Measurements from ENCODE around the gene LRP1.
A peak's percentile ranks its signal among the peaks of the same experiment; 100 is the strongest.

The LRP1 gene

DNA sequence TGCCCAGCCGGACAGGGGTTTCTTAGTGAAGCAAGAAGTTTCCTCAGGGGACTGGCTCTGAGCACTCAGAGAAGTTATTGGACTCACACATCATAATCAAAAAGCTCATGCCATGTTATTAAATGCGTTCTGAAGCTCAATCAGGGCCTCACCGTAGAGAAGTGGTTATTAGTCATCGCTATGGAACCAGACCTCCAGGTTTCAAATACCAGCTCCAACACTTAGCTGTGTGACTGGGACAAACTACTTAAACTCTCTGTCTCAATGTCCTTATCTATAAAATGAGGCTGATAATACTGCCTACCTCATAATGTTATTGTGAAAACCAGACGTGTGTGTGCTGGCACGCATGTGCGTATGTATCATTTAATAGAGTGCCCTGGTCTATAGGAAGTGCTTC, 24.4 kb upstream of the LRP1 start:
- no peak for DNase-seq
- no peak overlapping the region for H3K4me3 ChIP-seq (ENCODE audit: insufficient read depth, low read depth, low read length, poor library complexity, severe bottlenecking)
- no peaks in the 10 kb centered on the region for H3K27me3 ChIP-seq (replicated peaks; ENCODE audit: control insufficient read depth, insufficient read depth, low read length, poor library complexity, severe bottlenecking)
- H3K9me3 ChIP-seq (ENCODE audit: control insufficient read depth, low read length): no peaks in the 10 kb centered on the region
- H3K4me1 ChIP-seq (ENCODE audit: control insufficient read depth, insufficient read depth, low read length, poor library complexity, severe bottlenecking): peaks cover 6% of the 10 kb centered on the region
- H3K36me3 ChIP-seq (ENCODE audit: control insufficient read depth, insufficient read depth, low read length): peaks cover 57% of the 10 kb centered on the region
- H3K27ac ChIP-seq (ENCODE audit: insufficient read depth, low read length, poor library complexity, severe bottlenecking): no peak overlapping the region

DNA sequence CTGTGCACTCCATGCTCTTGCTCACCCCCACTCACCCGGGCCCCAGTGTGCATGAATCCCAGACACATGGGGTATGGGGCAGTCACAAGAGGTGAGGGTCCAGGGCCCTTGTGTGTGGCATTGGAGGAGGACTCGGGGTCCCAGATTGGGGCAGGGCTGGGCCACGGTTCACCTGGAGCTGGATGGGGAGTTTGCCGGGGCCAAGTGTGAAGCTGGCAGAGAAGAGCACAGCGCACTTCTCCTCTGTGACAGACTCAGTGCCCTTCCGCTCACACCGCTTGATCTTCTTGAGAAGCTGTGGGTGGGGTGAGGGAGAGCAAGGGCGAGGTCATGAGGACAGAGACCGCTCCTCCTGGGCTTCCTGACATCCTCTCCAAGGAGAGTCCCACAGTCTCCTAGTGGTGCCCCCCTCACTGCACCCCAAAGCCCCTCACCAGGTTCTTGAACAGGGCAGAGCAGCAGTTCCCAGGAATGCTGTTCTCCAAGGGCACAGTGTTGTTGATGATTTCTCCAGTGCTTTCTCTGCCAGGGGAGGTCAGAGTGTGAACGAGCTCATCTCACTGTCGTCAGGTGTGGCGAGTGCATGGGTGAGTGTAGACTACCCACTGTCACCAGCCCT, 23.9 kb upstream of the LRP1 start:
- DNase-seq: no peak
- no peaks in the 10 kb centered on the region for H3K27me3 ChIP-seq (replicated peaks; ENCODE audit: control insufficient read depth, insufficient read depth, low read length, poor library complexity, severe bottlenecking)
- no peak overlapping the region for H3K27ac ChIP-seq (ENCODE audit: insufficient read depth, low read length, poor library complexity, severe bottlenecking)
- H3K4me3 ChIP-seq (ENCODE audit: insufficient read depth, low read depth, low read length, poor library complexity, severe bottlenecking): no peak overlapping the region
- H3K9me3 ChIP-seq (ENCODE audit: control insufficient read depth, low read length): no peaks in the 10 kb centered on the region
- peaks cover 9% of the 10 kb centered on the region for H3K4me1 ChIP-seq (ENCODE audit: control insufficient read depth, insufficient read depth, low read length, poor library complexity, severe bottlenecking)
- peaks cover 51% of the 10 kb centered on the region for H3K36me3 ChIP-seq (ENCODE audit: control insufficient read depth, insufficient read depth, low read length)

DNA sequence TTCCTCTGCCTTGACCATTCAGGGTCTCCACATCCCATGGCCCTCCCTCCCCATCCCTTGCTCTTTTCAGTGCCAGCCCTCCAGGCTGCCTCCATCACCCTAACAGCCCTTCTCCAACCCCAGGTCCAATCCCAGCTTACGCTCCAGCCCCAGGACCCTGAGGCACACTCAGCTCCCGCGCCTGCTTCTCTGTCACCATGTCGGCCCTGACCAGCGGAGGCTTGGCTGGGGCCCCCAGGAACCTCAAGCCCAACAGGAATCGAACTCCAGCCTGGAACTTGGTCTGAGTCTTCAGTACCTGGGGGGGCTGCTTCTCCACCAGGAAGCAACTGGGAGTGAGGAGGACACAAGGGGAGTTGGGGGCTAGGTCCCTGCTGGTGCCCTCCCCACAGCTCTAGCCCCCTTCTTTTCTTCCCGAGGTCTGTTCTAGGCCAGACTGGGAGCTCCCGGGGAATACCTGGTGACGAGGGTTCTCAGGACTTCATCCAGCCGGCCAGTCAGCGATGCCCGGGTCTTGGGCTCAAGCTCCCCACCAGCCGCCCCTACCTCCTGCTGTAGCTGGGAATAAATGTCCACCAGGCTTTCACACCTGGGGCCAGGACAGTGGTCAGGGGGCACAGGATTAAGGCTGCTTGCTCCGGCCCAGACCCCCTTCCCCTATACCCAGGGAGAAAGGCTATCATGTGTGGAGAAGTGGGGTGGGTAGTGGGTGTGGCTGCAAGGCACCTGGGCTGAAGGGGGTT, 23.1 kb upstream of the LRP1 start:
- no peak for DNase-seq
- Histone ChIP-seq H3K36me3 (ENCODE audit: control insufficient read depth, insufficient read depth, low read length) (peaks cover 44% of the 10 kb centered on the region), H3K9me3 (ENCODE audit: control insufficient read depth, low read length) (no peaks in the 10 kb centered on the region), H3K27ac (ENCODE audit: insufficient read depth, low read length, poor library complexity, severe bottlenecking) (peak overlapping the region; percentile 22), H3K4me3 (ENCODE audit: insufficient read depth, low read depth, low read length, poor library complexity, severe bottlenecking) (no peak overlapping the region), H3K4me1 (ENCODE audit: control insufficient read depth, insufficient read depth, low read length, poor library complexity, severe bottlenecking) (peaks cover 16% of the 10 kb centered on the region), H3K27me3 (replicated peaks; ENCODE audit: control insufficient read depth, insufficient read depth, low read length, poor library complexity, severe bottlenecking) (no peaks in the 10 kb centered on the region)

DNA sequence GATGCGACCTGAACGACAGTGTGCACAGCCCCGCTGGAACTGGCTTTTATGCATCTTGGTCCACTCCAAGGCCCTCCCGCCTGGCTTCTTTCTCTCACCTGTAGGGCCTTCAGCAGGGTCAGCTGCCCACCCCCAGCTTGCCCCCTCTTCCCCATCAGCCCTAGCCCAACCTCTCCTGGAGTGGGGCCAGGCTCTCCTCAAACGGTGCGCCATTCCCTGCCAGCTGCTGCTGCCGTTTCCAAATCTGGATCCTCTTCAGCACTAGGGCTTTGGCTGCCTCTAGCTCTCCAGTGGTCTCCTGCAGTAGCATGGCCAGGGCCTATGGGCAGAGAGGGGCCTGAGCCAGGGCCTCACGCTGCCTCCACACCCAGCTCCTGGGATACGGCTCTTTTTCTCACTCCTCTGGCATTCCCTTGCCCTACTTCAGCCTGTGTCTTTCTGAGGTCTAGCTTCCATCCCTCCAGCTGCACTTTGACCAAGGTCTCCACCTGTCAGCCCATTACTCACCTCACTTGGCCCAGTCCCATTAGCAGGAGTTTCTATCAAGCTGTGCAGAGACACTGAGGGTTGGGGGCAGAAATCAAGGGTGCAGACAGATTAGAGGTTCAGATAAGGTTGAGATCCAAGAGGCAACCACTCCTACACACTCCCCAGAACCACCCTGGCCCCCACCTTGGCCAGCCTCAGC, 22.1 kb upstream of the LRP1 start:
- Histone ChIP-seq H3K36me3 (ENCODE audit: control insufficient read depth, insufficient read depth, low read length) (peaks cover 44% of the 10 kb centered on the region), H3K27me3 (replicated peaks; ENCODE audit: control insufficient read depth, insufficient read depth, low read length, poor library complexity, severe bottlenecking) (no peaks in the 10 kb centered on the region), H3K4me3 (ENCODE audit: insufficient read depth, low read depth, low read length, poor library complexity, severe bottlenecking) (no peak overlapping the region), H3K9me3 (ENCODE audit: control insufficient read depth, low read length) (no peaks in the 10 kb centered on the region), H3K27ac (ENCODE audit: insufficient read depth, low read length, poor library complexity, severe bottlenecking) (no peak overlapping the region), H3K4me1 (ENCODE audit: control insufficient read depth, insufficient read depth, low read length, poor library complexity, severe bottlenecking) (peaks cover 19% of the 10 kb centered on the region)
- no peak for DNase-seq

DNA sequence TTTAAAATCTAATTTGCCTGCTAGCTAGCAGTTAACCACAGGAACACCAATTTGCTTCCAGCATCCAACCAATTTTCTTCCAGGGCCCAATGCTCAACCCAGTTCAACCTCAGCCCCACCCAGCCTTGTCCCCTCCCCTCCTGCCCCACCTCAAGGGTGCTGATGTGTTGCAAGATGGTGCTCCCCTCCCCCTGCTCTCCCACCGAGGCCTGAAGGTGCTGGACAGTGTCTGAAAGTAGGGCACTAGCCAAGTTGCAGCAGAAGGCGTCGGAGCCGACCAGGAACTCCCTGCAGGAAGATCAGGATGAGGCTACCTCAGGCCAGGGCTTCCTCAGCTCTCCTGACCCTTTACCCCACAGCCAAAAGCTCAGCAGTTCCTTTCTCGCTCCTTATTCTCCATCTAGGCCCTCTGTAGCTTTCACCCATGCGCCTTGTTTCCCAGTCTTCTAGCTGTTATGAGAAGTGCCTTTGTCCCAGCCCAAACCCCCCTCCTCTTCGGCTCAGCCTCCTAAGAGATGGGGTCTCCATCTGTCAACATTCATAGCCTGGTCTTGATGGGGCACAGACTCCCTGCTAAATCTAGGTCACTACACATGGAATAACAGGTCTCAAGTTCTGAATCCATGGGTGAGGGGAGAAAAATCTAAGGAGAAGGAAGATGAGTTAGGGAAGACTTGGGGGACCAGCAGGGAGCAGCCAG, 20.7 kb upstream of the LRP1 start:
- Histone ChIP-seq H3K9me3 (ENCODE audit: control insufficient read depth, low read length) (no peaks in the 10 kb centered on the region), H3K27ac (ENCODE audit: insufficient read depth, low read length, poor library complexity, severe bottlenecking) (no peak overlapping the region), H3K27me3 (replicated peaks; ENCODE audit: control insufficient read depth, insufficient read depth, low read length, poor library complexity, severe bottlenecking) (no peaks in the 10 kb centered on the region), H3K4me1 (ENCODE audit: control insufficient read depth, insufficient read depth, low read length, poor library complexity, severe bottlenecking) (peaks cover 31% of the 10 kb centered on the region), H3K36me3 (ENCODE audit: control insufficient read depth, insufficient read depth, low read length) (peaks cover 44% of the 10 kb centered on the region), H3K4me3 (ENCODE audit: insufficient read depth, low read depth, low read length, poor library complexity, severe bottlenecking) (no peak overlapping the region)
- no peak for DNase-seq

DNA sequence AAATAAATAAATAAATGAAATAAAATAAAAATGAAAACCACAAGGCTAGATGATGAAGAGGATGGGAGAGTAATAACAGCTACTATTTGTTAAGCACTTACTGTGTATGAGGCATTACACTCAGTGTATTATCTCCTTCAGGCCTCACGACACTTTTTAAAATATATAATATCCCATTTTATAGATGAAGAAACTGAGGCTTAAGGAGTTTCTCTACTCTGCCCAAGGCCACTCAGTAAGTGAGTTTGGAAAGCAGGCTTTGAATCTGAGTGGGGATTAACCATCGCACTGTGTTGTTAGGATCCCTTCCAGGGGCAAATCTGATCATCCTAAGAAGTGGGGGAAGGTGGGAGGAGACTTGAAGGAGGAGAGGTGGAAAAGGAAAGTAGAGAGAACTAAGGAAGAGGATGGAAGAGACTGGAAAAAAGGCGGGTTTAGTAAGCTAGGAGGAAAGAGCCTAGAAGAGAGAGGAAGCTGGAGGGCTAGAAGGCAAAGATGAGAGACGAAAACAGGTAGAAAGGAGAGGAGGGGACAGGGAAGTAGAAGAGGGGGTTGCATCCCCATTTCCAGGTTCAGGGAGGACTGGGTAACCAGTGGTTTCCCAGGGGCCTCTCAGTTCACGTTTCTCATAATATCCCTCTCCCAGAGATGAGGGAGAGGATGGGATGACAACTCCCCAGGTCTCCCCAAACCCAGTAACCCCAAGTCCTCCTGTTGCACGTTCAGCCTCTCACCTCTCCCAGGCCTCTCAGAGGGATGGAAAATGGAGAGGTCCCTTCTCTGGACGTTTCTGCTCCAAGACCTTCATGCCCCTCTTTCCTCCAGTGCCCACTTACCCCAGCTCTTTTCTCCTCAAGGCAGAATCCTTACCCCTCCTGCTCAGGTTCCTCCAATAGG, 18.8 kb upstream of the LRP1 start:
- Histone ChIP-seq H3K27ac (ENCODE audit: insufficient read depth, low read length, poor library complexity, severe bottlenecking) (peak overlapping the region; percentile 97), H3K27me3 (replicated peaks; ENCODE audit: control insufficient read depth, insufficient read depth, low read length, poor library complexity, severe bottlenecking) (no peaks in the 10 kb centered on the region), H3K4me3 (ENCODE audit: insufficient read depth, low read depth, low read length, poor library complexity, severe bottlenecking) (peak overlapping the region; percentile 76), H3K36me3 (ENCODE audit: control insufficient read depth, insufficient read depth, low read length) (peaks cover 37% of the 10 kb centered on the region), H3K4me1 (ENCODE audit: control insufficient read depth, insufficient read depth, low read length, poor library complexity, severe bottlenecking) (peaks cover 32% of the 10 kb centered on the region), H3K9me3 (ENCODE audit: control insufficient read depth, low read length) (no peaks in the 10 kb centered on the region)
- DNase-seq: no peak

DNA sequence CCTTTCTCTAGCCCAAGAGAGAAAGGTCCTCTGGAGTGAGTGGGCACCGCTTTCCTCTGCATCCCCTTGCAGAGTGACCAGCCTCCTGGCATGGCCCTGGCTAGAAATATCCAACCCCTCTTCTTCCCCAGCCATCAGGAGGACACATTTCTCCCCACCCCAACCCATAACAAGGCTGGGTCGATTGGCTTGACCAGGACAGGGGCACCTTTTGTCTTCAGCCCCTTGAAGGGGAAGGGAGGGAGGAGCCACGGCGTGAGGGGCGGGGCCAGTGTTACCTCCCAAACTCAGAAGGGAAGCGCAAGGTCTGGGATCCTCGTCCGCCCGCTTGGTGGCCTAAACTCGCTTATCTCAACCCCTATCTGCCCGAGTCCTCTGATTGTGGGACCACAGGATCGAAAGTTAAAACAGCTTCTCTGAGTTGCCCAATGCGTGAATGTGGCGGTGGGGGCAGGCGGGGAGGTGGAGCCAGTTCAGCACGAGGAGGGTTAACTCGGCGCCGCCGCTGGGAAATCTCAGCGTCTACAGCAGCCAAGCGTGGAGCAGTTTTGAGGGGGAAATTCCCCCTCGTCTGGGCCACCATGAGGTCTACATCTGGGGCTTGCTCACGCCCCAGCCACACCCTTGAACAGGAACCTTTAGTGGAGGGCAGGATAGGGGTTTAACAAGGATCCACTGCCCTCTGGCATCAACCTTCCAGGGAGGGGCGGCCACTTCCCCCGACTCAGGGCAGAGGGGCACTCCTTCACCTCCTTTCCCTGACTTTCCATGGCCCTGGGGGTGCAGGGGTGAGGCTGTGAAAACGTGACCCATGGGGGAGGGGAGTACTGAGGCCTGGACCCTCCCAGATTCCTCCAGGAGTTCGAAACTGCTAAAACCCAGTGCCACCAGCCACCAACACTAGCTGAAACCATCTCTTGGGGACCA, 17.9 kb upstream of the LRP1 start:
- H3K27ac ChIP-seq (ENCODE audit: insufficient read depth, low read length, poor library complexity, severe bottlenecking): peak overlapping the region; percentile 97
- H3K4me3 ChIP-seq (ENCODE audit: insufficient read depth, low read depth, low read length, poor library complexity, severe bottlenecking): peak overlapping the region; percentile 76

DNA sequence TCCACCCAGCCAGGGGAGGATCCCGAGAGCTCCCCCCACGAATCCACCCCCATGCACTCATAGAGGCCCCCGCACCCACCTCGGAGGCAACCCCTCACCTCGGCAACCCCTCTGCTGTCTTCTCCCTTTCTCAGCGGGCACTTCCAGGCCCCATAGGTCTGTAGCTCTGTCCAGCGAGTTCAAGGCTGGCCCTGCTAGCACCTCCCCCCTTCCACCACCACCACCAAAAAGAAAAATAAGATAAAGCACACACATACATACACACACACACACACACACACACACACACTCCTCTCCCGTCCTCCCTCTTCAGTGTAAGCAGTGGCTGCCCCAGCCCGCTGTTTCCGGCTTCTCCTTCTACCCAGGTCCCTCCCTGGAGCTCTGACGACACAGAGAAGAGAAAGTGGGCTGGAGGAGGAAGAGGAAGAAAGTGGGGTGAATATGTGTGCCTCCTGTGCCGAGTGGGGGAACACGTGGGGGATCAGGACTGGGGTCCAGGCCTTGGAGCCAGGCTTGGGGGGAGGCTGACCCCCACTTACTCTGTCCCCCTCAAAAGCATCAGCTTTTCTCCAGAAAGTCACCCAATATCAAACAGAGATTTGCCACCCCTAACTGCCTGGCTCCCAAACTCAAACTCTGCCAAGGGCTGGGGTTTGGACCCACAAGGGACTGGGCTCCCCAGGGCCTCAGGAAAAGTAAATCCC, 17.1 kb upstream of the LRP1 start, which contains the start of gene STAT6:
Gene STAT6, minus strand, starts transcription at position 332 of the 704 bp plus-strand sequence. CDS start 3,084 bp downstream, outside the sequence.
- Histone ChIP-seq H3K4me3 (ENCODE audit: insufficient read depth, low read depth, low read length, poor library complexity, severe bottlenecking) (peak within 1 kb of the TSS; percentile 76), H3K4me1 (ENCODE audit: control insufficient read depth, insufficient read depth, low read length, poor library complexity, severe bottlenecking) (peaks cover 32% of the 10 kb centered on the region), H3K9me3 (ENCODE audit: control insufficient read depth, low read length) (no peaks in the 10 kb centered on the region), H3K36me3 (ENCODE audit: control insufficient read depth, insufficient read depth, low read length) (peaks cover 20% of the 10 kb centered on the region), H3K27me3 (replicated peaks; ENCODE audit: control insufficient read depth, insufficient read depth, low read length, poor library complexity, severe bottlenecking) (no peaks in the 10 kb centered on the region), H3K27ac (ENCODE audit: insufficient read depth, low read length, poor library complexity, severe bottlenecking) (peak within 1 kb of the TSS; percentile 97)
- DNase-seq: peak; percentile 77 to 81 (median 80)

More for the DNA sequence above, 17.9 kb upstream of the LRP1 start:
- no peaks in the 10 kb centered on the region for H3K27me3 ChIP-seq (replicated peaks; ENCODE audit: control insufficient read depth, insufficient read depth, low read length, poor library complexity, severe bottlenecking)
- peaks cover 32% of the 10 kb centered on the region for H3K4me1 ChIP-seq (ENCODE audit: control insufficient read depth, insufficient read depth, low read length, poor library complexity, severe bottlenecking)
- H3K36me3 ChIP-seq (ENCODE audit: control insufficient read depth, insufficient read depth, low read length): peaks cover 28% of the 10 kb centered on the region
- peak; percentile 71 to 74 (median 73) for DNase-seq
- H3K9me3 ChIP-seq (ENCODE audit: control insufficient read depth, low read length): no peaks in the 10 kb centered on the region

Data from effector memory CD4-positive, alpha-beta T cell (primary cell).